GM18858 (cell line): Measurements from ENCODE around the gene TGIF1.

Experiments used
- ATAC-seq: cut with Tn5 transposase; IDR thresholded peaks from one replicate; pipeline ENCODE4 v1.9.1; 2021; ENCODE audit not compliant: unreplicated experiment

Gene TGIF1

GRCh38 chr18:3480827-3481573 is 31.0 kb downstream of the TGIF1 start:
- ATAC-seq, result no peak

GRCh38 chr18:3481696-3482210 is 31.8 kb downstream of the TGIF1 start:
- ATAC-seq, result no peak

- no peak for ATAC-seq
Observed at GRCh38 chr18:3482258-3482657, 32.3 kb downstream of the TGIF1 start.

GRCh38 chr18:3485153-3486149 is 35.5 kb downstream of the TGIF1 start:
- ATAC-seq, result no peak

- ATAC-seq, result no peak
Observed at GRCh38 chr18:3486512-3486911, 36.5 kb downstream of the TGIF1 start.

GRCh38 chr18:3489462-3489861 is 39.5 kb downstream of the TGIF1 start:
- no peak for ATAC-seq

GRCh38 chr18:3491981-3492555 is 42.1 kb downstream of the TGIF1 start:
- no peak for ATAC-seq

- no peak for ATAC-seq
Observed at GRCh38 chr18:3492721-3493120, 42.7 kb downstream of the TGIF1 start.

- ATAC-seq, result no peak
Observed at GRCh38 chr18:3493501-3494244, 43.7 kb downstream of the TGIF1 start.

- ATAC-seq, result no peak
Observed at GRCh38 chr18:3494245-3494526, 44.2 kb downstream of the TGIF1 start.

- no peak for ATAC-seq
Observed at GRCh38 chr18:3494569-3494968, 44.6 kb downstream of the TGIF1 start.

- no peak for ATAC-seq
Observed at GRCh38 chr18:3495691-3496430, 45.9 kb downstream of the TGIF1 start.

- ATAC-seq, result no peak
Observed at GRCh38 chr18:3498698-3499471, 48.9 kb downstream of the TGIF1 start.

GRCh38 chr18:3499501-3499900 is 49.5 kb downstream of the TGIF1 start:
- no peak for ATAC-seq

- ATAC-seq, result no peak
Observed at GRCh38 chr18:3500016-3500415, 50.0 kb downstream of the TGIF1 start.

- no peak for ATAC-seq
Observed at GRCh38 chr18:3502650-3503049, 52.7 kb downstream of the TGIF1 start.

- ATAC-seq, result no peak
Observed at GRCh38 chr18:3504637-3505036, 54.7 kb downstream of the TGIF1 start.

GRCh38 chr18:3508576-3509549 is 58.9 kb downstream of the TGIF1 start:
- ATAC-seq, result no peak
